DOHH2 (cell line): ENCODE data around the gene SMC1A.

Experiments used
- H3F3A ChIP-seq: fragments of 200-600 bp; sonication (generic), shearing (Covaris generic); 2 replicates; pipeline ENCODE4 v1.6.0; 2016; ENCODE audit warnings: antibody characterized with exemption, mild to moderate bottlenecking; ENCODE audit not compliant: control insufficient read depth, insufficient read depth
- H3K27ac ChIP-seq: fragments of 200-600 bp; sonication (generic); 2 replicates; pipeline ENCODE4 v1.5.1; 2014; ENCODE audit warnings: low read depth, mild to moderate bottlenecking, low read length, moderate library complexity
- H3K27me3 ChIP-seq: fragments of 200-600 bp; sonication (generic); 2 replicates; pipeline ENCODE4 v1.6.1; 2014; ENCODE audit warnings: mild to moderate bottlenecking, low read length, mixed read lengths; ENCODE audit not compliant: control insufficient read depth
- H3K36me3 ChIP-seq: fragments of 200-600 bp; sonication (generic); 2 replicates; pipeline ENCODE4 v1.6.1; 2014; ENCODE audit warnings: mild to moderate bottlenecking, low read length, moderate library complexity, mixed read lengths; ENCODE audit not compliant: control insufficient read depth
- H3K4me1 ChIP-seq: fragments of 200-600 bp; sonication (generic); 2 replicates; pipeline ENCODE4 v1.6.1; 2014; ENCODE audit warnings: mild to moderate bottlenecking, low read length, mixed read lengths; ENCODE audit not compliant: control insufficient read depth
- H3K4me2 ChIP-seq: fragments of 200-600 bp; sonication (generic); 2 replicates; pipeline ENCODE4 v1.6.0; 2014; ENCODE audit warnings: mild to moderate bottlenecking, low read length, moderate library complexity
- H3K4me3 ChIP-seq: fragments of 200-600 bp; sonication (generic); 2 replicates; pipeline ENCODE4 v1.5.1; 2014; ENCODE audit warnings: mild to moderate bottlenecking, low read length, mixed read lengths
- H3K79me2 ChIP-seq: fragments of 200-600 bp; sonication (generic); 2 replicates; pipeline ENCODE4 v1.6.1; 2014; ENCODE audit warnings: mild to moderate bottlenecking, low read length, mixed read lengths; ENCODE audit not compliant: control insufficient read depth
- H3K9me2 ChIP-seq: fragments of 200-600 bp; sonication (generic); replicated peaks from 2 replicates; pipeline ENCODE4 v1.6.1; 2014; ENCODE audit warnings: mild to moderate bottlenecking, low read length, mixed read lengths; ENCODE audit not compliant: control insufficient read depth
- H3K9me3 ChIP-seq: fragments of 200-600 bp; sonication (generic); 2 replicates; pipeline ENCODE4 v1.6.1; 2014; ENCODE audit warnings: antibody characterized with exemption, low read length, mixed read lengths; ENCODE audit not compliant: control insufficient read depth, insufficient read depth
- H4K20me1 ChIP-seq: fragments of 200-600 bp; sonication (generic); 2 replicates; pipeline ENCODE4 v1.6.0; 2014; ENCODE audit warnings: low read depth, mild to moderate bottlenecking, antibody characterized with exemption, low read length, moderate library complexity; ENCODE audit not compliant: control insufficient read depth, insufficient read depth
- CTCF ChIP-seq: fragments of 200-600 bp; sonication (generic); IDR thresholded peaks from one replicate; pipeline ENCODE4 v1.5.1; 2014; ENCODE audit warnings: antibody characterized with exemption, mild to moderate bottlenecking, low read depth, low read length; ENCODE audit not compliant: poor library complexity, severe bottlenecking
- EZH2phosphoT487 ChIP-seq: fragments of 200-600 bp; sonication (generic); IDR thresholded peaks from 2 replicates; pipeline ENCODE4 v1.6.1; 2017; ENCODE audit warnings: borderline replicate concordance, mild to moderate bottlenecking, antibody characterized with exemption, low read length, moderate library complexity, mixed read lengths

The SMC1A gene

GRCh38 chrX:53337101-53337500, 85.4 kb downstream of the SMC1A start:
- Histone ChIP-seq H3K36me3 (no peaks in the 10 kb centered on the region), H3K4me3 (no peak overlapping the region), H3K4me1 (no peaks in the 10 kb centered on the region), H3K9me2 (no peaks in the 10 kb centered on the region), H3K27me3 (no peaks in the 10 kb centered on the region), H3K4me2 (no peak overlapping the region), H3K9me3 (no peaks in the 10 kb centered on the region), H3K79me2 (no peaks in the 10 kb centered on the region), H3K27ac (no peak overlapping the region), H3F3A (no peaks in the 10 kb centered on the region), H4K20me1 (no peaks in the 10 kb centered on the region)
- TF ChIP-seq EZH2phosphoT487 (no peak), CTCF (no peak)

- Histone ChIP-seq H3K79me2 (no peaks in the 10 kb centered on the region), H3K4me2 (no peak overlapping the region), H3K4me3 (no peak overlapping the region), H3K4me1 (no peaks in the 10 kb centered on the region), H3K36me3 (no peaks in the 10 kb centered on the region), H3K27me3 (no peaks in the 10 kb centered on the region), H4K20me1 (no peaks in the 10 kb centered on the region), H3F3A (no peaks in the 10 kb centered on the region), H3K9me2 (no peaks in the 10 kb centered on the region), H3K27ac (no peak overlapping the region), H3K9me3 (no peaks in the 10 kb centered on the region)
- TF ChIP-seq EZH2phosphoT487 = no peak
- no peak for TF ChIP-seq CTCF
Observed at GRCh38 chrX:53333853-53334252, 88.6 kb downstream of the SMC1A start.

GRCh38 chrX:53332204-53332603, 90.2 kb downstream of the SMC1A start:
- H4K20me1 ChIP-seq = no peaks in the 10 kb centered on the region
- no peaks in the 10 kb centered on the region for H3K9me2 ChIP-seq
- no peak overlapping the region for H3K4me3 ChIP-seq
- TF ChIP-seq CTCF (no peak), EZH2phosphoT487 (no peak)
- no peak overlapping the region for H3K27ac ChIP-seq
- H3K79me2 ChIP-seq = no peaks in the 10 kb centered on the region
- H3K4me1 ChIP-seq = no peaks in the 10 kb centered on the region
- no peak overlapping the region for H3K4me2 ChIP-seq
- H3K36me3 ChIP-seq = no peaks in the 10 kb centered on the region
- H3K27me3 ChIP-seq = peaks cover 3% of the 10 kb centered on the region; the same call in 1 of the 2 replicates
- no peaks in the 10 kb centered on the region for H3K9me3 ChIP-seq
- no peaks in the 10 kb centered on the region for H3F3A ChIP-seq

GRCh38 chrX:53330331-53330730, 92.1 kb downstream of the SMC1A start:
- Histone ChIP-seq H3K9me3 (no peaks in the 10 kb centered on the region), H3K4me2 (no peak overlapping the region), H4K20me1 (no peaks in the 10 kb centered on the region), H3K4me1 (no peaks in the 10 kb centered on the region), H3K27me3 (peaks cover 3% of the 10 kb centered on the region; the same call in 1 of the 2 replicates), H3F3A (no peaks in the 10 kb centered on the region), H3K36me3 (no peaks in the 10 kb centered on the region), H3K9me2 (no peaks in the 10 kb centered on the region), H3K27ac (no peak overlapping the region), H3K79me2 (no peaks in the 10 kb centered on the region), H3K4me3 (no peak overlapping the region)
- TF ChIP-seq EZH2phosphoT487 (no peak), CTCF (no peak)
